ENCODE measurements around the gene CD79A.

- TF ChIP-seq CEBPB (IDR thresholded peaks at IDR 0.05; ENCODE audit: low read depth): no peak
- no peak for TF ChIP-seq EZH2phosphoT487 (IDR thresholded peaks at IDR 0.05; ENCODE audit: borderline replicate concordance)
- TF ChIP-seq CBX3 (IDR thresholded peaks at IDR 0.05; ENCODE audit: low read depth): no peak
- TF ChIP-seq, protein P1, sequence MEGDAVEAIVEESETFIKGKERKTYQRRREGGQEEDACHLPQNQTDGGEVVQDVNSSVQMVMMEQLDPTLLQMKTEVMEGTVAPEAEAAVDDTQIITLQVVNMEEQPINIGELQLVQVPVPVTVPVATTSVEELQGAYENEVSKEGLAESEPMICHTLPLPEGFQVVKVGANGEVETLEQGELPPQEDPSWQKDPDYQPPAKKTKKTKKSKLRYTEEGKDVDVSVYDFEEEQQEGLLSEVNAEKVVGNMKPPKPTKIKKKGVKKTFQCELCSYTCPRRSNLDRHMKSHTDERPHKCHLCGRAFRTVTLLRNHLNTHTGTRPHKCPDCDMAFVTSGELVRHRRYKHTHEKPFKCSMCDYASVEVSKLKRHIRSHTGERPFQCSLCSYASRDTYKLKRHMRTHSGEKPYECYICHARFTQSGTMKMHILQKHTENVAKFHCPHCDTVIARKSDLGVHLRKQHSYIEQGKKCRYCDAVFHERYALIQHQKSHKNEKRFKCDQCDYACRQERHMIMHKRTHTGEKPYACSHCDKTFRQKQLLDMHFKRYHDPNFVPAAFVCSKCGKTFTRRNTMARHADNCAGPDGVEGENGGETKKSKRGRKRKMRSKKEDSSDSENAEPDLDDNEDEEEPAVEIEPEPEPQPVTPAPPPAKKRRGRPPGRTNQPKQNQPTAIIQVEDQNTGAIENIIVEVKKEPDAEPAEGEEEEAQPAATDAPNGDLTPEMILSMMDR (IDR thresholded peaks at IDR 0.05 in 2 of 3, conservative IDR thresholded peaks at IDR 0.05 in 1 of 3; ENCODE audit: borderline replicate concordance in 1 of 3, insufficient read depth in 1 of 3, low read depth in 2 of 3, low read length in 2 of 3): no peak
- no peak for TF ChIP-seq POLR2A (IDR thresholded peaks at IDR 0.05; ENCODE audit: borderline replicate concordance, extremely low read depth, insufficient read depth, insufficient read length)
- no peak; the same call in 1 of the 2 replicates for TF ChIP-seq POLR2AphosphoS5 (IDR thresholded peaks at IDR 0.05; ENCODE audit: low read depth, low read length)
- TF ChIP-seq SIN3A (IDR thresholded peaks at IDR 0.05; ENCODE audit: low read depth): no peak
- TF ChIP-seq ZFX (IDR thresholded peaks at IDR 0.05): no peak
Observed at GRCh38 chr19:41861116-41861768, 15.8 kb upstream of the CD79A start.

Measured in HCT116 (cell line).